OCI-LY3 (cell line): ENCODE measurements around the gene EPHB1.

Experiments
- EZH2phosphoT487 ChIP-seq: fragments of 200-600 bp; shearing (Covaris generic); IDR thresholded peaks from 2 replicates; pipeline ENCODE4 v1.6.1; 2018; ENCODE audit warnings: antibody characterized with exemption, mixed run types, low read depth
- TF ChIP-seq, protein P1 (sequence below): fragments of 200-600, 300-600 bp; sonication (generic); IDR thresholded peaks from 2 replicates; pipeline ENCODE4 v1.5.1; 2014; ENCODE audit warnings: antibody characterized with exemption, low read length, low read depth

DNA sequence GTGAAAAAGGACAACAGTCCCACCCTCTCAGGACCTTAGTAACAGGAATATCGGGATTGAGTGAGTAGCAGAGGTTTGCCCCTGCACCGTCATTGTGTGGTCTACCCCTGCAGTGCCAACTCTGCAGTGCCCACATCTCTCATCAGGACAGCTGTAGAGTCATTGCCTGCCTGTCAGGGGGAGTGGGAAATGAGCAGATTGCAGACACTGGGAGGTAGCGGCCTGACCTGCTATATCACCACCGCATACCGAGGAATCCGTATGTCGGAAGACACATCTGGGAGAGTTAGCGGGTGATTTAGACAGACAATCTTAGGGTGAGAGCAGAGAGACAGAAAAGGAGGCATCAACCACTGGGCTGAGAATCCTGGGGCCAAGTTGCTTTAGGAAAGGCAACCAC is 218.1 kb downstream of the EPHB1 start:
- TF ChIP-seq, protein P1, sequence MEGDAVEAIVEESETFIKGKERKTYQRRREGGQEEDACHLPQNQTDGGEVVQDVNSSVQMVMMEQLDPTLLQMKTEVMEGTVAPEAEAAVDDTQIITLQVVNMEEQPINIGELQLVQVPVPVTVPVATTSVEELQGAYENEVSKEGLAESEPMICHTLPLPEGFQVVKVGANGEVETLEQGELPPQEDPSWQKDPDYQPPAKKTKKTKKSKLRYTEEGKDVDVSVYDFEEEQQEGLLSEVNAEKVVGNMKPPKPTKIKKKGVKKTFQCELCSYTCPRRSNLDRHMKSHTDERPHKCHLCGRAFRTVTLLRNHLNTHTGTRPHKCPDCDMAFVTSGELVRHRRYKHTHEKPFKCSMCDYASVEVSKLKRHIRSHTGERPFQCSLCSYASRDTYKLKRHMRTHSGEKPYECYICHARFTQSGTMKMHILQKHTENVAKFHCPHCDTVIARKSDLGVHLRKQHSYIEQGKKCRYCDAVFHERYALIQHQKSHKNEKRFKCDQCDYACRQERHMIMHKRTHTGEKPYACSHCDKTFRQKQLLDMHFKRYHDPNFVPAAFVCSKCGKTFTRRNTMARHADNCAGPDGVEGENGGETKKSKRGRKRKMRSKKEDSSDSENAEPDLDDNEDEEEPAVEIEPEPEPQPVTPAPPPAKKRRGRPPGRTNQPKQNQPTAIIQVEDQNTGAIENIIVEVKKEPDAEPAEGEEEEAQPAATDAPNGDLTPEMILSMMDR, result no peak
- no peak for TF ChIP-seq EZH2phosphoT487
